ENCODE data around the gene GSTA5. TPM values are rescaled to one million over a fixed set of nuclear protein-coding genes. Genes with fewer than 3 reads are reported as not detected.
"Not testable (repeated sequence)": the region's sequence is repeated elsewhere in the genome, so short reads cannot be mapped to it uniquely, and the experiment has no call there.

GSTA5 gene
- total RNA-seq, 6 experiments from 2014 or later = not detected

- H3K36me3 Mint-ChIP-seq (ENCODE audit: low read depth) = no peaks in the 10 kb centered on the region
- peaks cover 3% of the 10 kb centered on the region for H3K27me3 Mint-ChIP-seq (ENCODE audit: insufficient read depth)
- TF ChIP-seq, protein P1, sequence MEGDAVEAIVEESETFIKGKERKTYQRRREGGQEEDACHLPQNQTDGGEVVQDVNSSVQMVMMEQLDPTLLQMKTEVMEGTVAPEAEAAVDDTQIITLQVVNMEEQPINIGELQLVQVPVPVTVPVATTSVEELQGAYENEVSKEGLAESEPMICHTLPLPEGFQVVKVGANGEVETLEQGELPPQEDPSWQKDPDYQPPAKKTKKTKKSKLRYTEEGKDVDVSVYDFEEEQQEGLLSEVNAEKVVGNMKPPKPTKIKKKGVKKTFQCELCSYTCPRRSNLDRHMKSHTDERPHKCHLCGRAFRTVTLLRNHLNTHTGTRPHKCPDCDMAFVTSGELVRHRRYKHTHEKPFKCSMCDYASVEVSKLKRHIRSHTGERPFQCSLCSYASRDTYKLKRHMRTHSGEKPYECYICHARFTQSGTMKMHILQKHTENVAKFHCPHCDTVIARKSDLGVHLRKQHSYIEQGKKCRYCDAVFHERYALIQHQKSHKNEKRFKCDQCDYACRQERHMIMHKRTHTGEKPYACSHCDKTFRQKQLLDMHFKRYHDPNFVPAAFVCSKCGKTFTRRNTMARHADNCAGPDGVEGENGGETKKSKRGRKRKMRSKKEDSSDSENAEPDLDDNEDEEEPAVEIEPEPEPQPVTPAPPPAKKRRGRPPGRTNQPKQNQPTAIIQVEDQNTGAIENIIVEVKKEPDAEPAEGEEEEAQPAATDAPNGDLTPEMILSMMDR (IDR thresholded peaks at IDR 0.05) = peak; percentile 89
- peaks cover 27% of the 10 kb centered on the region for H3K4me1 Mint-ChIP-seq (ENCODE audit: low read depth)
- peak; percentile 75 for DNase-seq
- no peak overlapping the region for H3K4me3 Mint-ChIP-seq
- peak overlapping the region; percentile 45; the same call in 1 of the 2 replicates for H3K27ac Mint-ChIP-seq
- no peaks in the 10 kb centered on the region for H3K9me3 Mint-ChIP-seq
Measured at GRCh38 chr6:52839124-52840055, 1.2 kb downstream of the GSTA5 start.

- DNase-seq = peak; percentile 59
- Mint-ChIP-seq H3K27ac (no peak overlapping the region), H3K36me3 (ENCODE audit: low read depth) (peaks cover 6% of the 10 kb centered on the region; the same call in 1 of the 2 replicates), H3K9me3 (no peaks in the 10 kb centered on the region), H3K27me3 (ENCODE audit: insufficient read depth) (peaks cover 14% of the 10 kb centered on the region), H3K4me3 (no peak overlapping the region), H3K4me1 (ENCODE audit: low read depth) (peaks cover 22% of the 10 kb centered on the region)
- TF ChIP-seq, protein P1 (IDR thresholded peaks at IDR 0.05) = no peak
Measured at GRCh38 chr6:52834481-52834880, 6.1 kb downstream of the GSTA5 start.

DNA sequence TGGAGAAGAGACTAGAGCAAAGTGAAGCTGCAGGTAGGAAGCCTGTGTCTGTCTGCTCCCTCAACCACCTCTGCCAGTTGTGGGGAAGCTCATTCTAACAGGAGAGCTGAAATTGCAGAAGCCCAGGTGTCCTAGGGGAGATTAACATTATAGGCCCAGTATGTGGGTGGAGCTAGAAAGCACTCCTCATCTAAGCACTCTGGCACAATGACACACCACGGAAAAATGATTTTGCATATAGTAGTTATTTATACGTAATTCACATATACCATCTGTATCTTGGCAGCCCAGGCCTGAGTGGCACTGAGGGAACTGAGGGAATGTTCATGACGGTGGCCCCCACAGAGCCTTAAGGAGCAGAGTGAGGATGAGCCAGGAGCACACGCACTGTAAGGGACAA, 9.7 kb downstream of the GSTA5 start:
- Mint-ChIP-seq H3K9me3 (peaks cover 10% of the 10 kb centered on the region; the same call in 1 of the 2 replicates), H3K4me1 (ENCODE audit: low read depth) (peaks cover 18% of the 10 kb centered on the region), H3K27me3 (ENCODE audit: insufficient read depth) (peaks cover 13% of the 10 kb centered on the region)
- H3K36me3 Mint-ChIP-seq (ENCODE audit: low read depth); DNase-seq; H3K27ac Mint-ChIP-seq; H3K4me3 Mint-ChIP-seq: not testable (repeated sequence)

DNA sequence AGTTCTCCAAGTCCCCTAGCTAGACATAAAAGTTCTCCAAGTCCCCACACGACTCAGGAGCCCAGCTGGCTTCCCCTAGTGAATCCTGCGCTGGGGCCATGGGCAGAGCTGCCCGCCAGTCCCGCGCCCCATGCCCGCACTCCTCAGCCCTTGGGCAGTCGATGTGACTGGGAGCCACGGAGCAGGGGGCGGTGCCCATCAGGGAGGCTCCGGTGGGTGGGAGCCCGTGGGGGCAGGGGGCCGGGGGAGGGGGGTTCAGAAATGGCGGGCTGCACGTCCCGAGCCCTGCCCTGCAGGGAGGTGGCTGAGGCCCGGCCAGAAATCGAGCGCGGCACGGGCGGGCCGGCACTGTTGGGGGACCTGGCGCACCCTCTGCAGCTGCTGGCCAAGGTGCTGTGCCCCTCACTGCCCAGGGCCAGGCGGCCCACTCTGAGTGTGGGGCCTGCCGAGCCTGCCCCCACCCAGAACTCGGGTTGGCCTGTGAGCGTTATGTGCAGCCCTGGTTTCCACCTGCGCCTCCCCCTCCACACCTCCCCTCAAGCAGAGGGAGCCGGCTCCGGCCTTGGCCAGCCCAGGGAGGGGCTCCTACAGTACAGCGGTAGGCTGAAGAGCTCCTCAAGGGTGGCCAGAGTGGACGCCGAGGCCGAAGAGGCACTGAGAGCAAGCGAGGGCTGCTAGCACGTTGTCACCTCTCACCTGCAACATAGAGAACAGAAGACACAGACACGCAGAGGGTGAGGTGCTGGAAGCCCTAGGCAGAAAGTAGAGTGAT, 11.4 kb downstream of the GSTA5 start:
- peaks cover 15% of the 10 kb centered on the region for H3K27me3 Mint-ChIP-seq (ENCODE audit: insufficient read depth)
- H3K27ac Mint-ChIP-seq = no peak overlapping the region
- peaks cover 11% of the 10 kb centered on the region for H3K36me3 Mint-ChIP-seq (ENCODE audit: low read depth)
- TF ChIP-seq, protein P1 (IDR thresholded peaks at IDR 0.05) = no peak
- DNase-seq = no peak
- peaks cover 6% of the 10 kb centered on the region for H3K4me1 Mint-ChIP-seq (ENCODE audit: low read depth)
- H3K9me3 Mint-ChIP-seq = peaks cover 20% of the 10 kb centered on the region; the same call in 1 of the 2 replicates
- H3K4me3 Mint-ChIP-seq = no peak overlapping the region

- not testable (repeated sequence) for H3K27ac Mint-ChIP-seq, DNase-seq
- peaks cover 20% of the 10 kb centered on the region; the same call in 1 of the 2 replicates for H3K9me3 Mint-ChIP-seq
Measured at GRCh38 chr6:52828621-52829020, 12.0 kb downstream of the GSTA5 start.

DNA sequence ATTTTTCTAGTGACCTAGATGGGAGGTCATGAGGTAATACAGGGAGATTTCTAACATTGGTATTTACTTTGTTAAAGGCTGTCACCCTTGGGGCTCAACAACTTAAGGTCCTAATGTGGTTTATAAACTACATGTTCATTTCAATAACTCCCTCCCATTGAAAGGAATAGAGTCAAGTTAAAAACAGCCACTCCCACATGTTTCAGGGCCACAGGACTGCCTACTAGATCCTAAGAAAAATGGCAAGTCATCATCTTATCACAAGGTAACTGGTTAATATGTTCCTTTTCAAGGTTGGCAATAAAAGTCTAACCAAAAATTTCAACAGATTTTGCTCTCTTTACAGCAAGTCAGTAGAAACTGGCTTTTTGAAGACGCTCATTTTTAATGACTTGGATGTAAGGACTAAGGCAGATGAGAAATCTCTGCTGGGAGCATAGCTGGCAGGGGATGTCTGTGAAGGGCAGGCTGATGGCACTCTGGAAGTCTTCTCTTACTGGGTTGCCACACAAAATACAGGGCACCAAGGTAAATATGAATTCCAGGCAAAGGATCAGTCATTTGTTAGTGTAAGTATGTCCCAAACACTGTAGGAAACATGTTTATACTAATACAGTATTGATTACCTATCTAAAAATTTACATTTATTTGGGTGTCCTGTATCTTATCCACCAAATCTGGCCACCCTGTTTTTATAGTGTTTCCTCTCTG, 13.4 kb downstream of the GSTA5 start:
- H3K9me3 Mint-ChIP-seq = peaks cover 25% of the 10 kb centered on the region; the same call in 1 of the 2 replicates
- not testable (repeated sequence) for H3K4me1 Mint-ChIP-seq (ENCODE audit: low read depth); H3K4me3 Mint-ChIP-seq

More at GRCh38 chr6:52828621-52829020, 12.0 kb downstream of the GSTA5 start:
- H3K27me3 Mint-ChIP-seq (ENCODE audit: insufficient read depth) = peaks cover 15% of the 10 kb centered on the region
- H3K4me1 Mint-ChIP-seq (ENCODE audit: low read depth); H3K4me3 Mint-ChIP-seq: not testable (repeated sequence)
- peaks cover 11% of the 10 kb centered on the region for H3K36me3 Mint-ChIP-seq (ENCODE audit: low read depth)

More for the DNA sequence above, 13.4 kb downstream of the GSTA5 start:
- H3K27me3 Mint-ChIP-seq (ENCODE audit: insufficient read depth) = peaks cover 15% of the 10 kb centered on the region
- H3K36me3 Mint-ChIP-seq (ENCODE audit: low read depth); H3K27ac Mint-ChIP-seq; DNase-seq: not testable (repeated sequence)
